ENCODE measurements around the gene CHID1. TPM values are rescaled to one million over a fixed set of nuclear protein-coding genes. Genes with fewer than 3 reads are reported as not detected.

CHID1 gene
- total and polyA plus RNA-seq, 9 of the 15 experiments (the other 6 are each of a cell fraction or from before 2014, with no cell fraction given): 15.1 to 108 (median 39.8) TPM

- TF ChIP-seq, protein P1, sequence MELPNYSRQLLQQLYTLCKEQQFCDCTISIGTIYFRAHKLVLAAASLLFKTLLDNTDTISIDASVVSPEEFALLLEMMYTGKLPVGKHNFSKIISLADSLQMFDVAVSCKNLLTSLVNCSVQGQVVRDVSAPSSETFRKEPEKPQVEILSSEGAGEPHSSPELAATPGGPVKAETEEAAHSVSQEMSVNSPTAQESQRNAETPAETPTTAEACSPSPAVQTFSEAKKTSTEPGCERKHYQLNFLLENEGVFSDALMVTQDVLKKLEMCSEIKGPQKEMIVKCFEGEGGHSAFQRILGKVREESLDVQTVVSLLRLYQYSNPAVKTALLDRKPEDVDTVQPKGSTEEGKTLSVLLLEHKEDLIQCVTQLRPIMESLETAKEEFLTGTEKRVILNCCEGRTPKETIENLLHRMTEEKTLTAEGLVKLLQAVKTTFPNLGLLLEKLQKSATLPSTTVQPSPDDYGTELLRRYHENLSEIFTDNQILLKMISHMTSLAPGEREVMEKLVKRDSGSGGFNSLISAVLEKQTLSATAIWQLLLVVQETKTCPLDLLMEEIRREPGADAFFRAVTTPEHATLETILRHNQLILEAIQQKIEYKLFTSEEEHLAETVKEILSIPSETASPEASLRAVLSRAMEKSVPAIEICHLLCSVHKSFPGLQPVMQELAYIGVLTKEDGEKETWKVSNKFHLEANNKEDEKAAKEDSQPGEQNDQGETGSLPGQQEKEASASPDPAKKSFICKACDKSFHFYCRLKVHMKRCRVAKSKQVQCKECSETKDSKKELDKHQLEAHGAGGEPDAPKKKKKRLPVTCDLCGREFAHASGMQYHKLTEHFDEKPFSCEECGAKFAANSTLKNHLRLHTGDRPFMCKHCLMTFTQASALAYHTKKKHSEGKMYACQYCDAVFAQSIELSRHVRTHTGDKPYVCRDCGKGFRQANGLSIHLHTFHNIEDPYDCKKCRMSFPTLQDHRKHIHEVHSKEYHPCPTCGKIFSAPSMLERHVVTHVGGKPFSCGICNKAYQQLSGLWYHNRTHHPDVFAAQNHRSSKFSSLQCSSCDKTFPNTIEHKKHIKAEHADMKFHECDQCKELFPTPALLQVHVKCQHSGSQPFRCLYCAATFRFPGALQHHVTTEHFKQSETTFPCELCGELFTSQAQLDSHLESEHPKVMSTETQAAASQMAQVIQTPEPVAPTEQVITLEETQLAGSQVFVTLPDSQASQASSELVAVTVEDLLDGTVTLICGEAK (IDR thresholded peaks at IDR 0.05): no peak
- TF ChIP-seq, protein P1 (CRISPR knock-in tag; IDR thresholded peaks at IDR 0.05): no peak
- no peak for TF ChIP-seq MAFK (IDR thresholded peaks at IDR 0.05; ENCODE audit: low read length)
- TF ChIP-seq ZNF778 (CRISPR knock-in tag; IDR thresholded peaks at IDR 0.05): no peak
- TF ChIP-seq ZNF280B (CRISPR knock-in tag; IDR thresholded peaks at IDR 0.05): no peak
- no peak for TF ChIP-seq FUS (optimal IDR thresholded peaks at IDR 0.05; ENCODE audit: low read depth, low read length)
- TF ChIP-seq SMAD1 (IDR thresholded peaks at IDR 0.05; ENCODE audit: low read depth, low read length, partially characterized antibody): no peak
- TF ChIP-seq THAP12 (CRISPR knock-in tag; IDR thresholded peaks at IDR 0.05): no peak
- TF ChIP-seq, protein P2, sequence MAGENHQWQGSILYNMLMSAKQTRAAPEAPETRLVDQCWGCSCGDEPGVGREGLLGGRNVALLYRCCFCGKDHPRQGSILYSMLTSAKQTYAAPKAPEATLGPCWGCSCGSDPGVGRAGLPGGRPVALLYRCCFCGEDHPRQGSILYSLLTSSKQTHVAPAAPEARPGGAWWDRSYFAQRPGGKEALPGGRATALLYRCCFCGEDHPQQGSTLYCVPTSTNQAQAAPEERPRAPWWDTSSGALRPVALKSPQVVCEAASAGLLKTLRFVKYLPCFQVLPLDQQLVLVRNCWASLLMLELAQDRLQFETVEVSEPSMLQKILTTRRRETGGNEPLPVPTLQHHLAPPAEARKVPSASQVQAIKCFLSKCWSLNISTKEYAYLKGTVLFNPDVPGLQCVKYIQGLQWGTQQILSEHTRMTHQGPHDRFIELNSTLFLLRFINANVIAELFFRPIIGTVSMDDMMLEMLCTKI (IDR thresholded peaks at IDR 0.05; ENCODE audit: partially characterized antibody): no peak
- TF ChIP-seq KLF10 (CRISPR knock-in tag; IDR thresholded peaks at IDR 0.05): no peak
- TF ChIP-seq CEBPG (CRISPR knock-in tag; IDR thresholded peaks at IDR 0.05): no peak
- TF ChIP-seq CEBPG (tag; conservative IDR thresholded peaks at IDR 0.05 in 1 of 2, IDR thresholded peaks at IDR 0.05 in 1 of 2): no peak
- TF ChIP-seq JUN (IDR thresholded peaks at IDR 0.05; ENCODE audit: borderline replicate concordance, low read depth, low read length): no peak
- TF ChIP-seq JUN (CRISPR knock-in tag; IDR thresholded peaks at IDR 0.05; ENCODE audit: borderline replicate concordance): no peak
Measured at GRCh38 chr11:926341-926916, 15.8 kb upstream of the CHID1 start (continued).
